GM12875 (cell line): ENCODE measurements around the gene LY9.

Source experiments
- H3K4me3 ChIP-seq: one replicate; pipeline ENCODE4 v1.5.1; 2011; ENCODE audit warnings: low read depth, low read length, control low read depth
- TF ChIP-seq, protein P1 (sequence below): IDR thresholded peaks from 2 replicates; pipeline ENCODE4 v1.5.1; 2011; ENCODE audit warnings: low read depth, mild to moderate bottlenecking, control low read depth, inconsistent platforms, low read length, moderate library complexity, borderline replicate concordance; ENCODE audit not compliant: insufficient read depth

Gene LY9, protein sequence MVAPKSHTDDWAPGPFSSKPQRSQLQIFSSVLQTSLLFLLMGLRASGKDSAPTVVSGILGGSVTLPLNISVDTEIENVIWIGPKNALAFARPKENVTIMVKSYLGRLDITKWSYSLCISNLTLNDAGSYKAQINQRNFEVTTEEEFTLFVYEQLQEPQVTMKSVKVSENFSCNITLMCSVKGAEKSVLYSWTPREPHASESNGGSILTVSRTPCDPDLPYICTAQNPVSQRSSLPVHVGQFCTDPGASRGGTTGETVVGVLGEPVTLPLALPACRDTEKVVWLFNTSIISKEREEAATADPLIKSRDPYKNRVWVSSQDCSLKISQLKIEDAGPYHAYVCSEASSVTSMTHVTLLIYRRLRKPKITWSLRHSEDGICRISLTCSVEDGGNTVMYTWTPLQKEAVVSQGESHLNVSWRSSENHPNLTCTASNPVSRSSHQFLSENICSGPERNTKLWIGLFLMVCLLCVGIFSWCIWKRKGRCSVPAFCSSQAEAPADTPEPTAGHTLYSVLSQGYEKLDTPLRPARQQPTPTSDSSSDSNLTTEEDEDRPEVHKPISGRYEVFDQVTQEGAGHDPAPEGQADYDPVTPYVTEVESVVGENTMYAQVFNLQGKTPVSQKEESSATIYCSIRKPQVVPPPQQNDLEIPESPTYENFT

DNA sequence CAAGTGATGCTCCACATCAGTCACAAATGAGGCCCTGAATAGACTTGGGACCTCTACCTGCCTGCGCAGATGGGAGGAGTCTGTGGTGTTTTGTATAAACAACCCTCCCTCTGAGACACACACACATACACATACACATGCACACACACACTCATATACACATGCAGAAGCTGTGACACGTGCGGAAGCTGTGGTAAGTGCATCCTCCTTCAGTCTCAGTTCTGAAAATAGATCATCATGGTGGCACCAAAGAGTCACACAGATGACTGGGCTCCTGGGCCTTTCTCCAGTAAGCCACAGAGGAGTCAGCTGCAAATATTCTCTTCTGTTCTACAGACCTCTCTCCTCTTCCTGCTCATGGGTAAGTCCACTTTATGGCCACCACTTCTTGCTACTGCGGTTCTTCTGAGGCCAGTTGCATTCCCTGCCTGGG, at the start of gene LY9:
Gene LY9, plus strand, starts transcription at position 224 of the 433 bp plus-strand sequence. Its CDS starts 14 bp downstream, at position 238.
- H3K4me3 ChIP-seq, result peak within 1 kb of the TSS; percentile 24
- TF ChIP-seq, protein P1, sequence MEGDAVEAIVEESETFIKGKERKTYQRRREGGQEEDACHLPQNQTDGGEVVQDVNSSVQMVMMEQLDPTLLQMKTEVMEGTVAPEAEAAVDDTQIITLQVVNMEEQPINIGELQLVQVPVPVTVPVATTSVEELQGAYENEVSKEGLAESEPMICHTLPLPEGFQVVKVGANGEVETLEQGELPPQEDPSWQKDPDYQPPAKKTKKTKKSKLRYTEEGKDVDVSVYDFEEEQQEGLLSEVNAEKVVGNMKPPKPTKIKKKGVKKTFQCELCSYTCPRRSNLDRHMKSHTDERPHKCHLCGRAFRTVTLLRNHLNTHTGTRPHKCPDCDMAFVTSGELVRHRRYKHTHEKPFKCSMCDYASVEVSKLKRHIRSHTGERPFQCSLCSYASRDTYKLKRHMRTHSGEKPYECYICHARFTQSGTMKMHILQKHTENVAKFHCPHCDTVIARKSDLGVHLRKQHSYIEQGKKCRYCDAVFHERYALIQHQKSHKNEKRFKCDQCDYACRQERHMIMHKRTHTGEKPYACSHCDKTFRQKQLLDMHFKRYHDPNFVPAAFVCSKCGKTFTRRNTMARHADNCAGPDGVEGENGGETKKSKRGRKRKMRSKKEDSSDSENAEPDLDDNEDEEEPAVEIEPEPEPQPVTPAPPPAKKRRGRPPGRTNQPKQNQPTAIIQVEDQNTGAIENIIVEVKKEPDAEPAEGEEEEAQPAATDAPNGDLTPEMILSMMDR, result no peak

DNA sequence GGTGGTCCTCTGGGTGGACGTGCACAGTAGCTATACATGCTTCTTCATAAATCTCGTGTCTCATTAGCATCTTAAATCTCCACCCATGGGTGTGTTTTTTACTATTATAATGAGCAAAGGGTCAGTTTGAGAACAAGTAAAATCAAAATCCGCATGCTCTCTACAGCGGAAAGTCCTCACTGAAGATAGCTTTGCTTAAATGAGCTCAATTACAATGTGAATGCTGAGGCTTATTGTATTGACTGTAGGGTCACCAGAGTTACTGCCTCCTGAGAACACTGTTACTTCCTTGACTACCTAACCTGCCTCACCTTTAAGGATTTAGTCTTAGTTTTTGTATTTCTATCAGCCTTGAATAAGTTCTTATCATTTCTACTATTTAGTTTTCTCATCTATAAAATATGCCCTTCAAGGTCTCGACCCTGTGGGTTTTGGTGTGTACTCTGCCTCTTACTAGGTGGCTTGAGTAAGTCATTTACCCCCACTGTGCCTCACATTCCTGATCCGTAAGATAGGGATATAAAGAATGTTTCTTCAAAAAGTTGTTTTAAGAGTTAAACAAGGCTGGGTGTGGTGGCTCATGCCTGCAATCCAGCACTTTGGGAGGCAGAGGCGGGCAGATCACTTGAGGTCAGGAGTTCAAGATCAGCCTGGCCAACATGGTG, 49.0 kb upstream of the LY9 start:
- no peak overlapping the region for H3K4me3 ChIP-seq
- TF ChIP-seq, protein P1, result no peak

DNA sequence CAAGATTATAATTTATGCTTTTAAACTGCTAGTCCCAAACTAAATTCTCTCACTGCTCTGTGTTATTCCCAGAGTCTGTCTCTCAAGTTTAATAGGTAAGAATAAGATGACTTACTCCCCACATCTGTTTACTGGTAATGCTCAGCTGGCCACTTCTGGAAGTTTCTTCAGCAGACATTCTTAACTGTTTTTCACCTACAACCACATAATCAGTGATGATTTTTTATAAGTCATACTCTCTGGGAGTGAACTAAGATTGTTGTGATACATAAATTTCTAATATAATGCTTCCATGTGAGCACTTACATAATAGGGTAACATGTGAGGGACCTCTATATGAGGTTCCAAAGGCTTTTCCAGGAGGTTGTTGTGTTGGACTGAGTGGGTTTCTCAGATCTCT, 48.3 kb upstream of the LY9 start:
- H3K4me3 ChIP-seq, result no peak overlapping the region
- TF ChIP-seq, protein P1, result no peak

DNA sequence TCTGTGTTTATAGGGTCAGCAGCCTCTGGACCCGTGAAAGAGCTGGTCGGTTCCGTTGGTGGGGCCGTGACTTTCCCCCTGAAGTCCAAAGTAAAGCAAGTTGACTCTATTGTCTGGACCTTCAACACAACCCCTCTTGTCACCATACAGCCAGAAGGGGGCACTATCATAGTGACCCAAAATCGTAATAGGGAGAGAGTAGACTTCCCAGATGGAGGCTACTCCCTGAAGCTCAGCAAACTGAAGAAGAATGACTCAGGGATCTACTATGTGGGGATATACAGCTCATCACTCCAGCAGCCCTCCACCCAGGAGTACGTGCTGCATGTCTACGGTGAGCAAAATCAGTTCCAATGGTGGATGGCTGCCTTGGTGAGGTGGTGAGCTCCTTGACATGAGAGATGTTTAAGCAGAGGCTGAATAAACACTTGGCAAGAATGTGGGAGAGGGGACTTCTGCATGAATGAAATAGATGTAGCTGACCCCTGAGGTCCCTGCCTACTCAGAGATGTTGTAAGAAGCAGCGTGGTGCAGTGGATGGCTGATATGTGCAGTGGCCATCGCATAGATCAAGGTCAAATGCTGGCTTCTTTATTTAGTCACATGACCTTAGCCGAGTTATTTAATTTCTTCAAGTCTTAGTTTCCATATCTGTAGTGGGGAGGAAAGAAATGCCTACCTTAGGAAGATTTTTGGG, 47.6 kb upstream of the LY9 start:
- H3K4me3 ChIP-seq, result no peak overlapping the region
- TF ChIP-seq, protein P1, result peak; percentile 43; the same call in 1 of the 2 replicates

DNA sequence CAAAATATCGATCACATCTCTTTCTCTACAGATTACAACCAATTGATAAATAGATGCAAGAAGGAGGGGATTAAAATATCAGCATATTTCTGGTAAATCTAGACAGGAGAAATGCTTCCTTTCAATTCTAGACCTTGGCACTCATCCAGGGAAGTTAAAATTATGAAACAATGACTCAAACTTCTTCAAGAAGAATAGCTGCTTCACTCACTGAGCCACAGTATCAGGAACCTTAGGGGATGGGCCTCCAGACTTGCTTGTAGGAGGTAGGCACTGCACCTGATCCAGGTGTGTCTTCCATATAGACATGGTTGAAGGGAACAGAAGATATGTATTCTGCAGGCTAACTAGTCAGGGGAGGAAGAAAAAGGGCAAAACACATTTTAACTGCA, 47.1 kb upstream of the LY9 start:
- H3K4me3 ChIP-seq, result no peak overlapping the region
- TF ChIP-seq, protein P1, result no peak

DNA sequence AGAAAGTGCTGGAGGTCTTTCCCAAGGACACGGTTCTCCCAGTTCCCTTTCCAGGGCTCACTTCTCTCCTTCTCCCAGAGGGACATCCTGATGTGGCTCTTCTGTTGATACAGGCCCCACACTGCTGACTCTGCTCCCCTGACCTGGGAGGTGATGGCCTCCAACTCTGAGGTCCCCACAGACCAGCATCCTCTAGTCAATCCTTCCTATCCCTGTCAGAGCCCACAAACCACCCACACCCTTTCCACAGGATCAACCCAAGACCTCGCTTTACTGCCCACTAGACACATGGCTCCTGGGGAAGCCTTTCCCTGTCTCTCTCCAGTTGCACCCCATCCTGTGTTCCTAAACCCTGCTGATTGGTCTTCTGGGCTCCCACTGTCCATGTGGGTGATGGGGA, 45.4 kb upstream of the LY9 start:
- H3K4me3 ChIP-seq, result no peak overlapping the region
- TF ChIP-seq, protein P1, result no peak
